Activated CD8-positive, alpha-beta T cell treated with anti-CD3 and anti-CD28 coated beads, Interleukin-2, amount 10 ng/mL, durations not matched to agents 7 days and 5 days (primary cell): ENCODE measurements around the gene TNFRSF1A. TPM values are rescaled to one million over a fixed set of nuclear protein-coding genes. Genes with fewer than 3 reads are reported as not detected.

Experiments used
- ATAC-seq: fragments of 150-1000 bp; cut with Tn5 transposase; one replicate; pipeline ENCODE4 v1.10.0; 2021; ENCODE audit warnings: moderate library complexity
- CTCF ChIA-PET: fragments of 350-600 bp; sonication (Branson Sonifier 250); formaldehyde crosslinking; loops from one replicate; lab custom pipeline; 2021; ENCODE audit warnings: antibody characterized with exemption; lab: Charles Lee
- POLR2A ChIA-PET: fragments of 350-600 bp; sonication (Branson Sonifier 250); formaldehyde crosslinking; loops from one replicate; lab custom pipeline; 2021; ENCODE audit warnings: antibody characterized with exemption; lab: Charles Lee
- DNase-seq: peaks from one replicate; pipeline ENCODE4 v3.0.0-alpha.2; 2020
- H3K27ac Mint-ChIP-seq: one replicate; pipeline ENCODE4 v1.8.0; 2021; ENCODE audit warnings: mild to moderate bottlenecking, mixed read lengths
- H3K27me3 Mint-ChIP-seq: one replicate; pipeline ENCODE4 v1.8.0; 2021; ENCODE audit warnings: low read depth, mixed read lengths
- H3K36me3 Mint-ChIP-seq: one replicate; pipeline ENCODE4 v1.8.0; 2021; ENCODE audit warnings: low read depth, mixed read lengths
- H3K4me1 Mint-ChIP-seq: one replicate; pipeline ENCODE4 v1.8.0; 2021; ENCODE audit warnings: low read depth, mixed read lengths
- H3K4me3 Mint-ChIP-seq: one replicate; pipeline ENCODE4 v1.8.0; 2021; ENCODE audit warnings: mild to moderate bottlenecking, mixed read lengths
- H3K9me3 Mint-ChIP-seq: one replicate; pipeline ENCODE4 v1.8.0; 2022; ENCODE audit warnings: mixed read lengths; ENCODE audit not compliant: insufficient read depth
- total RNA-seq, 2 experiments: library from RNA; stranded (reverse); gene quantifications; one replicate each; pipeline ENCODE4 v1.2.3, GENCODE V29; 2021

Gene TNFRSF1A
- total RNA-seq, 2 experiments from 2014 or later = 58.8 to 63.4 TPM

GRCh38 chr12:6318440-6318879 is 23.4 kb downstream of the TNFRSF1A start:
- Mint-ChIP-seq H3K4me3 (peak overlapping the region; percentile 59), H3K9me3 (no peaks in the 10 kb centered on the region), H3K36me3 (peaks cover 8% of the 10 kb centered on the region), H3K27me3 (no peaks in the 10 kb centered on the region), H3K4me1 (peaks cover 42% of the 10 kb centered on the region), H3K27ac (peak overlapping the region; percentile 83)
- ChIA-PET POLR2A (no interaction called here), CTCF (no interaction called here)
- DNase-seq (peak; percentile 43), ATAC-seq (peak; percentile 28)

GRCh38 chr12:6317693-6318439 is 24.0 kb downstream of the TNFRSF1A start:
- POLR2A ChIA-PET = interaction anchor here (0.5 kb wide), 1 partner anchor 17 kb away, joined by 3 read pairs; no protein-coding TSS in a partner anchor
- peaks cover 39% of the 10 kb centered on the region for H3K4me1 Mint-ChIP-seq
- no peaks in the 10 kb centered on the region for H3K9me3 Mint-ChIP-seq
- peak overlapping the region; percentile 83 for H3K27ac Mint-ChIP-seq
- CTCF ChIA-PET = no interaction called here
- peak overlapping the region; percentile 59 for H3K4me3 Mint-ChIP-seq
- peaks cover 5% of the 10 kb centered on the region for H3K36me3 Mint-ChIP-seq
- DNase-seq = no peak
- no peaks in the 10 kb centered on the region for H3K27me3 Mint-ChIP-seq
- ATAC-seq = peak; percentile 33

- H3K27ac Mint-ChIP-seq = peak overlapping the region; percentile 33
- ChIA-PET CTCF (interaction anchor here (1.4 kb wide), 1 partner anchor 18 kb away, joined by 5 read pairs; no protein-coding TSS in a partner anchor), POLR2A (interaction anchor here (0.7 kb wide), 1 partner anchor 160 kb away, joined by 3 read pairs; no protein-coding TSS in a partner anchor)
- DNase-seq (no peak), ATAC-seq (no peak)
- H3K27me3 Mint-ChIP-seq = peaks cover 1% of the 10 kb centered on the region
- H3K9me3 Mint-ChIP-seq = no peaks in the 10 kb centered on the region
- peaks cover 5% of the 10 kb centered on the region for H3K36me3 Mint-ChIP-seq
- H3K4me3 Mint-ChIP-seq = no peak overlapping the region
- H3K4me1 Mint-ChIP-seq = peaks cover 40% of the 10 kb centered on the region
Observed at GRCh38 chr12:6316921-6317692, 24.8 kb downstream of the TNFRSF1A start.

- H3K4me3 Mint-ChIP-seq = no peak overlapping the region
- H3K36me3 Mint-ChIP-seq = peaks cover 5% of the 10 kb centered on the region
- DNase-seq = no peak
- H3K27me3 Mint-ChIP-seq = peaks cover 8% of the 10 kb centered on the region
- no peak for ATAC-seq
- POLR2A ChIA-PET = no interaction called here
- CTCF ChIA-PET = interaction anchor here (1.2 to 1.4 kb wide), 2 partner anchors 17 to 19 kb away, joined by 4 to 5 read pairs; no protein-coding TSS in a partner anchor
- H3K9me3 Mint-ChIP-seq = no peaks in the 10 kb centered on the region
- no peak overlapping the region for H3K27ac Mint-ChIP-seq
- peaks cover 34% of the 10 kb centered on the region for H3K4me1 Mint-ChIP-seq
Observed at GRCh38 chr12:6315704-6316597, 25.9 kb downstream of the TNFRSF1A start.

- Mint-ChIP-seq H3K36me3 (peaks cover 2% of the 10 kb centered on the region), H3K4me3 (no peak overlapping the region), H3K27me3 (peaks cover 10% of the 10 kb centered on the region), H3K9me3 (no peaks in the 10 kb centered on the region), H3K4me1 (peaks cover 34% of the 10 kb centered on the region), H3K27ac (no peak overlapping the region)
- ATAC-seq (no peak), DNase-seq (no peak)
- ChIA-PET CTCF (interaction anchor here (1.2 kb wide), 1 partner anchor 17 kb away, joined by 4 read pairs; no protein-coding TSS in a partner anchor), POLR2A (no interaction called here)
Observed at GRCh38 chr12:6315184-6315583, 26.7 kb downstream of the TNFRSF1A start.

- Mint-ChIP-seq H3K27me3 (peaks cover 10% of the 10 kb centered on the region), H3K4me1 (peaks cover 31% of the 10 kb centered on the region), H3K27ac (peak overlapping the region; percentile 49), H3K36me3 (peaks cover 1% of the 10 kb centered on the region), H3K9me3 (no peaks in the 10 kb centered on the region), H3K4me3 (no peak overlapping the region)
- DNase-seq (no peak), ATAC-seq (no peak)
- ChIA-PET POLR2A (no interaction called here), CTCF (no interaction called here)
Observed at GRCh38 chr12:6314776-6315175, 27.1 kb downstream of the TNFRSF1A start.

GRCh38 chr12:6313326-6313940 is 28.4 kb downstream of the TNFRSF1A start:
- CTCF ChIA-PET = interaction anchor here (0.6 kb wide), 1 partner anchor 296 kb away, joined by 3 read pairs; no protein-coding TSS in a partner anchor
- no peak overlapping the region for H3K27ac Mint-ChIP-seq
- no peak overlapping the region for H3K4me3 Mint-ChIP-seq
- POLR2A ChIA-PET = no interaction called here
- no peak for DNase-seq
- no peaks in the 10 kb centered on the region for H3K9me3 Mint-ChIP-seq
- peaks cover 18% of the 10 kb centered on the region for H3K4me1 Mint-ChIP-seq
- ATAC-seq = no peak
- H3K27me3 Mint-ChIP-seq = peaks cover 17% of the 10 kb centered on the region
- H3K36me3 Mint-ChIP-seq = no peaks in the 10 kb centered on the region

GRCh38 chr12:6312529-6313325 is 29.1 kb downstream of the TNFRSF1A start:
- H3K27me3 Mint-ChIP-seq = peaks cover 19% of the 10 kb centered on the region
- H3K9me3 Mint-ChIP-seq = no peaks in the 10 kb centered on the region
- H3K4me3 Mint-ChIP-seq = no peak overlapping the region
- ChIA-PET CTCF (interaction anchor here (0.6 to 0.8 kb wide), 2 partner anchors 11 to 22 kb away, joined by 3 to 4 read pairs; no protein-coding TSS in a partner anchor), POLR2A (no interaction called here)
- DNase-seq (no peak), ATAC-seq (no peak)
- H3K27ac Mint-ChIP-seq = no peak overlapping the region
- H3K36me3 Mint-ChIP-seq = no peaks in the 10 kb centered on the region
- H3K4me1 Mint-ChIP-seq = peaks cover 10% of the 10 kb centered on the region

- DNase-seq (no peak), ATAC-seq (no peak)
- peaks cover 22% of the 10 kb centered on the region for H3K27me3 Mint-ChIP-seq
- H3K36me3 Mint-ChIP-seq = no peaks in the 10 kb centered on the region
- no peaks in the 10 kb centered on the region for H3K9me3 Mint-ChIP-seq
- H3K4me3 Mint-ChIP-seq = no peak overlapping the region
- ChIA-PET POLR2A (no interaction called here), CTCF (interaction anchor here (0.8 kb wide), 1 partner anchor 11 kb away, joined by 4 read pairs; no protein-coding TSS in a partner anchor)
- peaks cover 7% of the 10 kb centered on the region for H3K4me1 Mint-ChIP-seq
- no peak overlapping the region for H3K27ac Mint-ChIP-seq
Observed at GRCh38 chr12:6311822-6312528, 29.9 kb downstream of the TNFRSF1A start.
